Astrocyte (in vitro differentiated cells and primary cell): ENCODE measurements around the gene CNTN2.

Experiments used
- CTCF ChIP-seq: IDR thresholded peaks from 2 replicates; pipeline ENCODE4 v1.5.1; 2011; ENCODE audit warnings: low read depth, mild to moderate bottlenecking, inconsistent platforms, low read length, moderate library complexity; ENCODE audit not compliant: insufficient read depth
- EZH2 ChIP-seq: IDR thresholded peaks from 2 replicates; pipeline ENCODE4 v1.6.1; 2012; ENCODE audit warnings: mild to moderate bottlenecking, low read length, inconsistent platforms; ENCODE audit not compliant: insufficient read depth

GRCh38 chr1:205014783-205015182 is 28.2 kb upstream of the CNTN2 start:
- TF ChIP-seq CTCF, result no peak
- no peak for TF ChIP-seq EZH2
